K562 (cell line): Measurements from ENCODE around the gene GPRIN1. TPM values are rescaled to one million over a fixed set of nuclear protein-coding genes. Genes with fewer than 3 reads are reported as not detected.
A peak's percentile ranks its signal among the peaks of the same experiment; 100 is the strongest.

Source experiments
- ATF3 ChIP-seq, 2 experiments: fragments of 450-650 bp in 1 of 2; sonication (generic) in 1 of 2; formaldehyde crosslinking in 1 of 2; IDR thresholded peaks in 1 of 2; conservative IDR thresholded peaks in 1 of 2; 2 replicates each; pipeline versions ENCODE4 v1.6.1 to v1.8.1; 2016 to 2023; ENCODE audit warnings: mild to moderate bottlenecking in 2 of 2, moderate library complexity in 2 of 2, inconsistent platforms in 1 of 2, missing genetic modification reagents in 1 of 2
- BMI1 ChIP-seq: fragments of 150-350 bp; IDR thresholded peaks from 2 replicates; pipeline ENCODE4 v1.6.1; 2014; ENCODE audit warnings: low read length
- BRCA1 ChIP-seq, 2 experiments: fragments of 450-650 bp in 1 of 2; sonication (generic) in 1 of 2; formaldehyde crosslinking in 1 of 2; IDR thresholded peaks; 2 replicates each; pipeline versions ENCODE4 v1.5.0 to v1.6.1; 2017 to 2020; ENCODE audit warnings: mild to moderate bottlenecking in 1 of 2, missing genetic modification reagents in 1 of 2
- CC2D1A ChIP-seq: fragments of 450-650 bp; IDR thresholded peaks from 2 replicates; pipeline ENCODE4 v1.6.1; 2017; ENCODE audit warnings: mild to moderate bottlenecking
- DPF2 ChIP-seq: fragments of 450-650 bp; IDR thresholded peaks from 2 replicates; pipeline ENCODE4 v1.6.1; 2016
- E2F4 ChIP-seq: sonication (generic); formaldehyde crosslinking; IDR thresholded peaks from 2 replicates; pipeline ENCODE4 v1.8.0; 2022; ENCODE audit warnings: mild to moderate bottlenecking, low read depth, missing genetic modification reagents
- ELF2 ChIP-seq: fragments of 250-450 bp; sonication (Bioruptor Pico); IDR thresholded peaks from 2 replicates; pipeline ENCODE4 v1.5.0; 2021; ENCODE audit warnings: mild to moderate bottlenecking
- FOXM1 ChIP-seq, 2 experiments: fragments of 450-650 bp in 1 of 2; sonication (generic) in 1 of 2; formaldehyde crosslinking in 1 of 2; IDR thresholded peaks; 2 replicates each; pipeline versions ENCODE4 v1.6.1 to v1.9.0; 2017 to 2022; ENCODE audit warnings: low read depth in 2 of 2, mild to moderate bottlenecking in 2 of 2, missing genetic modification reagents in 1 of 2, moderate library complexity in 1 of 2
- LCOR ChIP-seq: sonication (generic); formaldehyde crosslinking; IDR thresholded peaks from 2 replicates; pipeline ENCODE4 v1.8.0; 2022; ENCODE audit warnings: mild to moderate bottlenecking, missing genetic modification reagents
- MITF ChIP-seq: IDR thresholded peaks from 2 replicates; pipeline ENCODE4 v1.6.1; 2014; ENCODE audit warnings: antibody characterized with exemption
- MLX ChIP-seq, 2 experiments: fragments of 450-650 bp in 1 of 2; sonication (generic) in 1 of 2; formaldehyde crosslinking; conservative IDR thresholded peaks; 2 replicates each; pipeline versions ENCODE4 v1.4.0 to v1.8.1; 2020 to 2022; ENCODE audit warnings: mild to moderate bottlenecking in 1 of 2, missing genetic modification reagents in 1 of 2
- MXI1 ChIP-seq: IDR thresholded peaks from 2 replicates; pipeline ENCODE4 v1.6.1; 2011; ENCODE audit warnings: low read depth, mild to moderate bottlenecking, improper control_type of control experiment, low read length
- NCOR1 ChIP-seq: fragments of 450-650 bp; IDR thresholded peaks from 2 replicates; pipeline ENCODE4 v1.6.1; 2016; ENCODE audit warnings: mild to moderate bottlenecking, moderate library complexity
- NELFE ChIP-seq: IDR thresholded peaks from 2 replicates; pipeline ENCODE4 v1.6.1; 2011; ENCODE audit warnings: mild to moderate bottlenecking; ENCODE audit not compliant: insufficient read depth, insufficient read length
- POU5F1 ChIP-seq: fragments of 150-350 bp; IDR thresholded peaks from 2 replicates; pipeline ENCODE4 v1.6.1; 2014; ENCODE audit warnings: borderline replicate concordance, low read length, low read depth, mild to moderate bottlenecking; ENCODE audit not compliant: partially characterized antibody
- PRMT5 ChIP-seq: sonication (generic); formaldehyde crosslinking; IDR thresholded peaks from 2 replicates; pipeline ENCODE4 v1.5.0; 2020; ENCODE audit warnings: missing genetic modification reagents
- RBM14 ChIP-seq: fragments of 200-400 bp; formaldehyde crosslinking; IDR thresholded peaks from 2 replicates; pipeline ENCODE4 v1.6.1; 2018; ENCODE audit warnings: low read depth, mild to moderate bottlenecking, low read length, moderate library complexity, borderline replicate concordance; ENCODE audit not compliant: insufficient read depth
- RBM34 ChIP-seq: fragments of 200-400 bp; formaldehyde crosslinking; IDR thresholded peaks from 2 replicates; pipeline ENCODE4 v1.6.1; 2018; ENCODE audit warnings: low read length, borderline replicate concordance; ENCODE audit not compliant: insufficient read depth
- RFX7 ChIP-seq: fragments of 250-450 bp; sonication (Bioruptor Pico); IDR thresholded peaks from 2 replicates; pipeline ENCODE4 v1.5.1; 2021; ENCODE audit warnings: mild to moderate bottlenecking
- SPI1 ChIP-seq: IDR thresholded peaks from 2 replicates; pipeline ENCODE4 v1.6.1; 2011; ENCODE audit warnings: low read depth, low read length, control low read depth, borderline replicate concordance
- TAF9B ChIP-seq: fragments of 450-650 bp; IDR thresholded peaks from 2 replicates; pipeline ENCODE4 v1.6.1; 2018; ENCODE audit warnings: mild to moderate bottlenecking; ENCODE audit not compliant: partially characterized antibody
- U2AF2 ChIP-seq: fragments of 200-400 bp; formaldehyde crosslinking; optimal IDR thresholded peaks from 2 replicates; pipeline ENCODE3; 2017; ENCODE audit warnings: low read depth, mild to moderate bottlenecking, low read length
- ZNF324 ChIP-seq: fragments of 250-450 bp; sonication (Bioruptor Pico); IDR thresholded peaks from 2 replicates; pipeline ENCODE4 v1.4.0; 2020; ENCODE audit warnings: mild to moderate bottlenecking
- ZNF551 ChIP-seq: fragments of 250-450 bp; sonication (Bioruptor Pico); IDR thresholded peaks from 2 replicates; pipeline ENCODE4 v1.5.0; 2021; ENCODE audit warnings: mild to moderate bottlenecking, moderate library complexity
- ZSCAN32 ChIP-seq: fragments of 450-650 bp; formaldehyde crosslinking; IDR thresholded peaks from 2 replicates; pipeline ENCODE4 v1.4.0; 2020; ENCODE audit warnings: mild to moderate bottlenecking, moderate library complexity
- polyA plus RNA-seq, 8 experiments: library from polyadenylated mRNA; depleted of rRNA in 4 of 8; stranded (reverse) in 5 of 8; unstranded in 3 of 8; fragments of >200 nt; fragmentation: Nextera tagmentation in 2 of 8; fragmentation: Illumina TruSeq in 1 of 8; extraction: Ambion mirVana in 2 of 8; extraction: Trizol in 1 of 8; gene quantifications; 2 replicates each; pipeline versions ENCODE4 v1.2.1 to v1.2.3, GENCODE V29; 2011 to 2014; ENCODE audit warnings: inconsistent platforms in 1 of 8, missing spikeins in 1 of 8
- total RNA-seq, 7 experiments: library from RNA; depleted of rRNA in 6 of 7; stranded (reverse); fragments of >200 nt in 6 of 7; fragmentation: Illumina TruSeq in 2 of 7; extraction: Trizol in 2 of 7; gene quantifications; 2 replicates each; pipeline versions ENCODE4 v1.2.1 to v1.2.3, GENCODE V29; 2011 to 2021; ENCODE audit warnings: low replicate concordance in 1 of 7

The GPRIN1 gene
- total and polyA plus RNA-seq, 9 of the 15 experiments (the other 6 are each of a cell fraction or from before 2014, with no cell fraction given), result 0.15 to 11.6 (median 4.4) TPM

GRCh38 chr5:176648474-176649194, 38.7 kb upstream of the GPRIN1 start (continued):
- TF ChIP-seq DPF2 (peak; percentile 85), ZNF551 (CRISPR knock-in tag) (no peak), ZSCAN32 (CRISPR knock-in tag) (no peak), E2F4 (CRISPR knock-in tag) (no peak), BMI1 (no peak), SPI1 (no peak), MITF (no peak), MXI1 (no peak), RBM14 (no peak), LCOR (CRISPR knock-in tag) (0 out of 2 replicates have a peak, but pooled peaks have one; percentile 19), POU5F1 (no peak), MLX (CRISPR knock-in tag; conservative IDR thresholded peaks at IDR 0.05) (no peak), NCOR1 (peak; percentile 94), TAF9B (no peak), RFX7 (no peak), PRMT5 (CRISPR knock-in tag) (no peak), RBM34 (no peak), NELFE (no peak), ELF2 (CRISPR knock-in tag) (no peak), FOXM1 (IDR thresholded peaks at IDR 0.05; ENCODE audit: low read depth) (peak; percentile 75; the same call in 1 of the 2 replicates), FOXM1 (CRISPR knock-in tag; IDR thresholded peaks at IDR 0.05; ENCODE audit: low read depth) (no peak), ATF3 (IDR thresholded peaks at IDR 0.05) (no peak), ATF3 (CRISPR knock-in tag; conservative IDR thresholded peaks at IDR 0.05) (no peak), CC2D1A (peak; percentile 86; the same call in 1 of the 2 replicates), U2AF2 (no peak), BRCA1 (IDR thresholded peaks at IDR 0.05) (no peak), BRCA1 (CRISPR knock-in tag; IDR thresholded peaks at IDR 0.05) (no peak), ZNF324 (CRISPR knock-in tag) (no peak)
